ENCODE data around the gene COL13A1. TPM values are rescaled to one million over a fixed set of nuclear protein-coding genes. Genes with fewer than 3 reads are reported as not detected.

Gene COL13A1
- total RNA-seq, 4 donors from 2014 or later: 2.0 to 3.8 TPM; not detected in 2

DNA sequence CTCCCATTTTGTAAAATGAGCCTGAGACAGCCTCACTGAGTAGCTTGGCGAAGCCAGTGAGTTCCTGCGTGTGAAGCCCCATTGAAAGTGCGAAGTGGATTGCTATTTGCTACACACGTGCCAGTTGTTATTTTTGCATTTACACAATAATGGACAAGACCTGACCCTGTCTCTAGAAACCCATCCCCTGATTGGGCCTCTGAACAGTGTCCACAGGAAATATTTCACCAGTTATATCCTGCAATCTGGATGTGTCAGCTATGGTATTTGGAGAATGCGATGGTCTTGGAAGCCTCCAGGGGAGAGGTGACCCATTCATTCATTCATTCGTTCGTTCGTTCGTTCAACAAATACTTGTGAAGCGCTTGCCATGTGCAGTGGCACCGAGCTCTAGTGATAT lies 37.1 kb downstream of the COL13A1 start:
- Histone ChIP-seq H3K4me1 (no peaks in the 10 kb centered on the region), H3K9me3 (no peaks in the 10 kb centered on the region), H3K27ac (no peak overlapping the region), H3K27me3 (peaks cover 0 to 3% (median 0%) of the 10 kb centered on the region in 4 donors), H3K36me3 (no peaks in the 10 kb centered on the region), H3K4me3 (no peak overlapping the region)
- 79 to 93% methylated on average over 11 of the region's 11 CpGs for WGBS, 2 donors
- no peak for DNase-seq
- TF ChIP-seq, protein P1, sequence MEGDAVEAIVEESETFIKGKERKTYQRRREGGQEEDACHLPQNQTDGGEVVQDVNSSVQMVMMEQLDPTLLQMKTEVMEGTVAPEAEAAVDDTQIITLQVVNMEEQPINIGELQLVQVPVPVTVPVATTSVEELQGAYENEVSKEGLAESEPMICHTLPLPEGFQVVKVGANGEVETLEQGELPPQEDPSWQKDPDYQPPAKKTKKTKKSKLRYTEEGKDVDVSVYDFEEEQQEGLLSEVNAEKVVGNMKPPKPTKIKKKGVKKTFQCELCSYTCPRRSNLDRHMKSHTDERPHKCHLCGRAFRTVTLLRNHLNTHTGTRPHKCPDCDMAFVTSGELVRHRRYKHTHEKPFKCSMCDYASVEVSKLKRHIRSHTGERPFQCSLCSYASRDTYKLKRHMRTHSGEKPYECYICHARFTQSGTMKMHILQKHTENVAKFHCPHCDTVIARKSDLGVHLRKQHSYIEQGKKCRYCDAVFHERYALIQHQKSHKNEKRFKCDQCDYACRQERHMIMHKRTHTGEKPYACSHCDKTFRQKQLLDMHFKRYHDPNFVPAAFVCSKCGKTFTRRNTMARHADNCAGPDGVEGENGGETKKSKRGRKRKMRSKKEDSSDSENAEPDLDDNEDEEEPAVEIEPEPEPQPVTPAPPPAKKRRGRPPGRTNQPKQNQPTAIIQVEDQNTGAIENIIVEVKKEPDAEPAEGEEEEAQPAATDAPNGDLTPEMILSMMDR (IDR thresholded peaks at IDR 0.05): no peak
- no peak for TF ChIP-seq POLR2A (IDR thresholded peaks at IDR 0.05)
- intact Hi-C loops (cut with DNase I): no loop called here

DNA sequence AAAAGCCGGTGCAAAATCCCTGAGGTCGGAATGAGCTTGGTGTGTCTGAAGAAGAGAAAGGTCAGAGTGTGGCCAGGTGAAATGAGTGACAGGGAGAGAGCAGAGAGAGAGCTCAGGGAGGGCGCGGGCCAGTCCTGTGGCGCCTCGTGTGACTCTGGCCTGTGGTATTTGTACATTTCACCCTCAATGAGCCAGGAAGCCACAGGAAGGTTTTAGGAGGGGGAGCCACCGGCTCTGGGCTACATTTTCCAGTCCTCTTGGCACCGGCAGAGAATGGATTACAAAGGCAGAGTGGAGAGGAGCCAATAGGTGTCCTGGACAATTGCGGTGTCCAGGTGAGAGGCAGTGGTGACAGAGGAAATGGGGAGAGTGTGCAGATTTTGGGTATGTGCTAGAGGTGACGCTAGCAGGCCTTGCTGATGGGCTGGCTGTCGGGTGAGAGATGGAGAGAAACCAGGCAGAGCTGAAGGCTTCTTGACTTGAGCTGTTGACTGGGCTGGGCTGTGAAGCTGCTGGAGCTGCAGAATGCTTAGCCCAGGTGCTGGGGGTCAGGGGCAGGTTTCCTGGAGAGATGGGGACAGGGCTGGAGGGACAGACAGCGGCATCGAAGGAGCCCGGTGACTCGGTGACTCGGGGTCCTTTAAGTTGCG lies 38.1 kb downstream of the COL13A1 start:
- Histone ChIP-seq H3K4me3 (no peak overlapping the region), H3K27ac (no peak overlapping the region), H3K36me3 (no peaks in the 10 kb centered on the region), H3K27me3 (peaks cover 0 to 3% (median 0%) of the 10 kb centered on the region in 4 donors), H3K4me1 (no peaks in the 10 kb centered on the region), H3K9me3 (no peaks in the 10 kb centered on the region)
- DNase-seq: no peak
- TF ChIP-seq, protein P1 (IDR thresholded peaks at IDR 0.05): no peak
- TF ChIP-seq POLR2A (IDR thresholded peaks at IDR 0.05): no peak
- intact Hi-C loops (cut with DNase I): no loop called here
- WGBS, 2 donors: 71 to 79% methylated on average over 16 to 17 of the region's 17 CpGs

DNA sequence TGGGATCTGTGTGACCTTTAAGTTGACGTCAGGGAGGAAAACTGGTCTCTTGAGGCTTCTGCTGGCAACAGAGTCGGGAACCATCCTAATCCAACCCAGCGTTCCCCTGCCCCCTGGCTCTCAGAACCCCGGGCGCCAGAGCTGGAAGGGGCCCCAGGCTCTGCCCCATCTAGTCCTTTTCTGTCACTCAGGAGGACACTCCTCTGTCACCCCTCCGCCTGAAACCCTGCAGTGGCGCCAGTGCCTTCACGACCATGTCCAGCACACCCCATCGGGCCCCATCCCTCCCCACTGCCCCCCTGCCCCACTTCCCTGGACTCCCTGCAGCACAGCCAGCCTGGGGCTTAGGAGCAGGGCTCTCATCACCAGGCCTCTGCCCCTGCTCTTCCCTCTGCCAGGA lies 39.1 kb downstream of the COL13A1 start:
- WGBS, 2 donors: 83 to 96% methylated on average over 6 to 9 of the region's 9 CpGs
- H3K27ac ChIP-seq: no peak overlapping the region
- no peaks in the 10 kb centered on the region for H3K36me3 ChIP-seq
- intact Hi-C loops (cut with DNase I): no loop called here
- TF ChIP-seq, protein P1 (IDR thresholded peaks at IDR 0.05): no peak
- TF ChIP-seq POLR2A (IDR thresholded peaks at IDR 0.05): no peak
- no peaks in the 10 kb centered on the region for H3K9me3 ChIP-seq
- no peak for DNase-seq
- peaks cover 2 to 5% (median 5%) of the 10 kb centered on the region in 3 donors for H3K4me1 ChIP-seq
- no peak overlapping the region for H3K4me3 ChIP-seq
- peaks cover 0 to 5% (median 0%) of the 10 kb centered on the region in 4 donors for H3K27me3 ChIP-seq

DNA sequence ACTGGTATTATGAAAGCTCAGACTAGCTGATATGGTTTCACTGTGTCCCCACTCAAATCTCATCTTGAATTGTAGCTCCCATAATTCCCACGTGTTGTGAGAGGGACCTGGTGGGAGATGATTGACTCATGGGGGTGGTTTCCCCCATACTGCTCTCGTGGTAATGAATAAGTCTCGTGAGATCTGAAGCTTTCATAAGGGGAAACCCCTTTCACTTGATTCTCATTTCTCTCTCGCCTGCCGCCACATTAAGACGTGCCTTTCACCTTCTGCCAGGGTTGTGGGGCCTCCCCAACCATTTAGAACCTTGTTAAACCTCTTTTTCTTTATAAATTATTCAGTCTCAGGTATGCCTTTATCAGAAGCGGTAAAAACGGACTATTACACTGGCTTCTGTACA lies 40.3 kb downstream of the COL13A1 start:
- TF ChIP-seq POLR2A (IDR thresholded peaks at IDR 0.05): no peak
- TF ChIP-seq, protein P1 (IDR thresholded peaks at IDR 0.05): no peak
- intact Hi-C loops (cut with DNase I): no loop called here
- H3K27me3 ChIP-seq: peaks cover 0 to 16% (median 0%) of the 10 kb centered on the region in 4 donors
- WGBS, 2 donors: 51 to 70% methylated on average over 8 of the region's 8 CpGs
- peaks cover 6 to 16% (median 8%) of the 10 kb centered on the region in 3 donors for H3K4me1 ChIP-seq
- H3K36me3 ChIP-seq: no peaks in the 10 kb centered on the region
- DNase-seq: no peak
- no peak overlapping the region for H3K27ac ChIP-seq
- H3K4me3 ChIP-seq: no peak overlapping the region
- no peaks in the 10 kb centered on the region for H3K9me3 ChIP-seq

DNA sequence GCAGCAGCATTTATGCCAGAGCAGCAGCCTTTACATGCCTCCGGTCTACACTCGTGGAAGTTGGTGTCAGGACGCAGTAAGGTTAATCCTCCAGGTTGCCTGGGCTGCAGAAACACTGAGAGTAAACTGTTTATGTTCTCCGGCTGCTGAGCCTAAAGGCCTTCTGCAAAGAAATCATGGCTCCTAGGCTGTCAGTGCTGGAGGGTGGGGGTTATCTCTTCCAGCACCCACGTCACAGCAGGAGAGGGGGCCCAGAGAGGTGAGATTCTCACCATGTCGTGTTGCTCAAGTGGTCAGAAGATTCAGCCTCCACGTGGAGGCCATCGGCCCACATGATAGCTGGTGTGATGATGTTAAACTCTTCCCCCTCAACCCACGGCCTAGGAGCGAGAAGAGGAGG lies 41.2 kb downstream of the COL13A1 start:
- no peak for DNase-seq
- H3K4me3 ChIP-seq: no peak overlapping the region
- H3K9me3 ChIP-seq: no peaks in the 10 kb centered on the region
- H3K27me3 ChIP-seq: peaks cover 0 to 16% (median 0%) of the 10 kb centered on the region in 4 donors
- 80 to 83% methylated on average over 8 to 9 of the region's 10 CpGs for WGBS, 2 donors
- no peaks in the 10 kb centered on the region for H3K36me3 ChIP-seq
- TF ChIP-seq POLR2A (IDR thresholded peaks at IDR 0.05): no peak
- TF ChIP-seq, protein P1 (IDR thresholded peaks at IDR 0.05): no peak
- intact Hi-C loops (cut with DNase I): no loop called here
- H3K4me1 ChIP-seq: peaks cover 6 to 16% (median 8%) of the 10 kb centered on the region in 3 donors
- no peak overlapping the region for H3K27ac ChIP-seq

Data from esophagus squamous epithelium (tissue), 5 donors.